ENCODE results near the gene CLN6.
"Not testable (repeated sequence)": the region's sequence is repeated elsewhere in the genome, so short reads cannot be mapped to it uniquely, and the experiment has no call there.

CLN6 gene

DNA sequence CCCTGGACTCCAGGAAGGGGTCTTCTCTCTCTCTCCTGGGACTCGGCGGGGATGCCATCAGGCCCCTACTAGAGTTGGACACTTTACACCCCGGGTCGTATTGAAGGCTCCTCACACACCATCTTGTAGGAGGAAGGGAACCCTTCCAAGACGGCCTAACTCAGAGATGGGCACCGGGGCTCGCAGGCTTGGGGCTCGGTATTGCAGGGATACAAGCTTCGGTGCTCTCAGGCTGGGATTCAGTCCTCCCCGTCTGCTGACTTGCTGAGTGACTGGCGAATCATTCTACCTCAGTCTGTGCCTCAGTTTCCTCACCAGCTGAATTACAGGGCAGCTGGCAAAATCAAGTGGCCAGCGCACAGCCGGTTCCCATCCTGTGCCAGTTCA lies 24.0 kb downstream of the CLN6 start:
- no peak for DNase-seq

DNA sequence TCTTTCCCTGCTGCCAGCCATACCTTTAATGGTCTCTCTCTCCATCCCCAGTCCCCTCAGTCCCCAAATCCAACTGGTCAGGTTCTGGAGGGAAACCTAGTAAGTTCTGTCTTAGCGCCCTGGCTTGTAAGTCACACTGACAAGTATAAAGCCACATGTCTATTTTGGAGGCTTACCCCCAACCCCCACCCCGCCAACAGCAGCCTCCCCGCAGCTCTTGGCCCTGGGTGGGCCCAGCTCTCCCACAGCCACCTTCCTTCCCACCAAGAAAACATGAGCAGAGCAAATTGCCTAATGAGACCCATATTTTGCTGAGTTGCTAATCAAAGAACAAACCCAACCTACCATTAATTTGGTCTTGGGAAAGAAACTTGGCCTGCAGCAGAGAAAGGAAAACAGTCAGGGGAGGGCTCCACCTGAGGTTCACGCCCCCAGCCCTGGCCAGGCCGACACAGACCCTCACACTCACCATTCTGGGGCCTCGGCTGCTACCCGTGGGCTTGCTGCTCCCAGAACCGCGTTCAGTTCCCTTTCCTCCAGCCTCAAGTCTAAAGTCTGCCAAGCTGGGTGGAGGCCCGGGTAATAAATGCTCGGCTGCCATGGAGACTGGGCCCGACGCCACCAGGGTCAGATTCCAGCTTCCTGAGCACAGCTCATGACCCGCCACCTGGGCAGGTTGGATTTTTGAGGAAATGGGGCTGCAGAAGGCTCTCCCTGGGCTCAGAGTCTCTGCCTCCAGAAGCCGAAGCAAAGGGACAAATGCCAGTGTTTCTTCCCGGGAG lies 24.6 kb downstream of the CLN6 start, which contains the start of gene CALML4:
Gene CALML4 (minus strand): TSS at position 557 of the 782 bp plus-strand sequence. CDS start 85 bp downstream, at position 472.
- DNase-seq = no peak

DNA sequence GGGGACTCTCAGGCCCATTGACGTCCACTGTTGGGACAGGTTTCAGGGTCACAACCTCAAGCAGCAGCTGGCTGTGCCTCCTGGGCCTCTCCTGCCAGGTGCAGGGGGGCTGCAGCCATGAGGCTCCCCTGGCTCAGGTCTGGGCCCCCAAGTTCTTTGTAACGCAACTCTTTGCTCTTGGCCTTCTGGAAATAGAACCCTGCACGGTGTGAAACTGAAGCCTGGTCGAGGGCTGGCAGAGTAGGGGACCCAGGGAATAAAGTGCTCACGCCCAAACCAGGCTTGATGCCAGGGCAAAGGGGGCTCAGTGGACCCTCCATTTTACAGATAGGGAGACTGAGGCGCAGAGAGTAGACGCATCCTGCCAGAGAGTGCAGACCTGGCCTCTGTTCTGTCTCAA lies 25.2 kb downstream of the CLN6 start:
- no peak for DNase-seq

DNA sequence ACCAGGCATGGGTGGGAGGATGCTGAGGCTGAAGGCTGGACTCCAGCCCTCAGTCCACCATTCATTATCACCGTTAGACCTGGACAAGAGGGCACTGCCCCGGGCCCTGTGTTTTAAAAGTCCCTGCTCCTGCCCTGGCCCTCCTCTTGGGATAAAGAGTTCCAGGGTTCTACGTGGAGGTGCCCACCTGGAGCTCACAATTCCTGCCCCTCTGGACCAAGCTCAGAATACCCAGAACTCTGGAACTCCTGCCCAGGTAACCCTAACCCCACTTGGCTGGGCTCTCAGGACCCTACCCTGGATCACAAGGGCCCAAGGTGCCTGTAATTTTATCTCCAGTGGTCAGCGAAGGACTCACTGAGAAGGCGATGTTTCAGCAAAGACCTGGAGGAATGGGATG lies 25.6 kb downstream of the CLN6 start:
- DNase-seq = no peak

DNA sequence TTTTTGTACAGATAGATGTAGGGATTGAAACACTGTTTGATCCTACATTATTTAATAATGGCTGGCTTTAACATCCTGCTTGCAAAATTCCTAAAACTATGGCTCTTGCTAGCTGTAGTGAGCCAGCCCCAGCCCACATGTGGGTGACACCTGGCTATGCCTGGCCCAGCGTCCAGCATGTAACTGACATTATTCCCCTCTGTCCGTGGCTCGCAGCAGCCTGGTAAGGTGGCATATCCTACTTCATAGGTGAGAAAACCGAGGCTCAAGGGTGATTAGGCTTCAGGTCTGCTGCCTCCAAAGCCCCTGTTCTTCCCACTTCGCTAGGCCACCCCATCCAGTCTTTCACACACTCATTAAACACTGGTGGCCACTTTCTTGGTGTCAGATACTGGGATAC lies 26.0 kb downstream of the CLN6 start:
- no peak for DNase-seq

GRCh38 chr15:68202994-68203393 lies 26.5 kb downstream of the CLN6 start:
- not testable (repeated sequence) for DNase-seq

DNA sequence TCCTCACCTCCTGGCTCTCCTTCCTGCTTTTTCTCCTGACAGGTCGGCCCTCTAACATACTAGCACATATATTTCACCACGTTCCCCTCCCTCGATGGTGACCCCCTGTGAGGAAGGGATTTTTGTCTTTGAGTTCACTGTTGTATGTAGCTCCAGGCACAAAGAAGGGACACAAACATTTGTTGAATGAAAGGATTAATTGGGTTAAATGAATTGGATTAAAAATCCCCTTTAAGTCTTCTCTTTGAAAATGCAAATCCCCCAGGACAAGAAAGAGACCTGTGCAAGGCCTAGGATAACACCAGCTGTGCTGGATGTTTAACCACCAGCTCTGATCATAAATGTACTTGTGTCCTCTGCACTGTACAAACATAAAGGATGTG lies 27.7 kb downstream of the CLN6 start:
- no peak for DNase-seq

GRCh38 chr15:68201153-68201878 lies 28.2 kb downstream of the CLN6 start:
- no peak for DNase-seq

DNA sequence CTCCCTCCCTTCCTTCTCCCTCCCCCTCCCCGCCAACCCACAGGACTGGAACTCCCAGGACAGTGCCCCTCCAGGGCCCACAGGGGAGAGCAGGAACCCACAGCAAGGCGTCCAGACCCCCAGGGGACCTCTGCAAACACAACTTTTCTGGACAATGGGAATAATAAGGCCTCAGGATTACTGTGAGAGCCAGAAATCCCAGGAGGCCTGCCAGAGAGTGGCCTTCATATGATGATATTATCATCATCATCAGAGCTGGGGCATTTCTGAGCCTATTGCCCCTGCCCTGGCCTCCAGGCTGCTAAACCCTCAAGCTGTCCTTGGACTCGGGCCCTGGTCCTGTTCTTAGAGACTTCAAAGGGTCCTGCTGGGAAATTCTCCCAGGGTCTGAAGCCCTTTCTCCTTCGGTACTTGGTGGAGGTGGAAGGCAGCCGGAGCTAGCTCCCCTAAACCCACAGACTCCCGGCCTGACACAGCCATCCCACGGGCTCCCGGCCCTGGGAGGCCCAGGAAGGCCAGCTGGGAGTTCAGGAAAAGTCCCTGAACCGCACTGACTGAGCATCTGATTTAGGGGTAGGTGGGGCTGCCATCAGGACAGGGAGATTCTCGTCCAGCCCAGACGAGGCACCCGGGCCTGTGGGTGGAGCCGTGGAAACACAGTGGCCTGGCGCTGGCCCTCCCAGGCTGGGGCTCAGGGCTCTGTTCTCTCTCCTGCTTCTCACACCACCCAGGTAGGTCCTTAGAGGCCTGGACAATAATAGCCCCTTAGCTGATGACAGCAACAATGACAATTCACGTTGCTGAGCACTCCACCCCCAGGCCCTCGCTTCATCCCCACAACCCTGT lies 29.3 kb downstream of the CLN6 start:
- DNase-seq = no peak

DNA sequence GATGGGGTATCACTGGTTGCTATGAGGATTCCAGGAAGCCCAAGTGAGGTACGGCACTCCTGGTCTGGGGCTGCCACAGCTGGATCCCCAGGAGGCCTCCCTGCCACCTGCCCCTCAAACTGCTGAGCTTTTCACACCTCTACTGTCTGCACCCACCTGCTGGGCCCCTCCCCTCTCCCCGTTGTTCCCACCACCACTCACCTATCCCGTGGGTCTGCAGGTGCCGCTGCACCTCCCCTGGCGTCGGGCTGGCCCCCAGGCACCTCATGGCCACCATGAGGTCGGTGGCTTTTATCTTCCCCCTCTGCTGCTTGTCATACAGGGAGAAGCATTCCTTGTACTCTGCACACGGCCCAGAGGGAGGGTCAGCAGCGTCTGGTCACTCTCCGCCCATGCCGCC lies 30.2 kb downstream of the CLN6 start:
- DNase-seq = no peak

- DNase-seq = no peak
Observed at GRCh38 chr15:68197661-68198437, 31.7 kb downstream of the CLN6 start.

- DNase-seq = no peak
Observed at GRCh38 chr15:68197170-68197492, 32.4 kb downstream of the CLN6 start.

DNA sequence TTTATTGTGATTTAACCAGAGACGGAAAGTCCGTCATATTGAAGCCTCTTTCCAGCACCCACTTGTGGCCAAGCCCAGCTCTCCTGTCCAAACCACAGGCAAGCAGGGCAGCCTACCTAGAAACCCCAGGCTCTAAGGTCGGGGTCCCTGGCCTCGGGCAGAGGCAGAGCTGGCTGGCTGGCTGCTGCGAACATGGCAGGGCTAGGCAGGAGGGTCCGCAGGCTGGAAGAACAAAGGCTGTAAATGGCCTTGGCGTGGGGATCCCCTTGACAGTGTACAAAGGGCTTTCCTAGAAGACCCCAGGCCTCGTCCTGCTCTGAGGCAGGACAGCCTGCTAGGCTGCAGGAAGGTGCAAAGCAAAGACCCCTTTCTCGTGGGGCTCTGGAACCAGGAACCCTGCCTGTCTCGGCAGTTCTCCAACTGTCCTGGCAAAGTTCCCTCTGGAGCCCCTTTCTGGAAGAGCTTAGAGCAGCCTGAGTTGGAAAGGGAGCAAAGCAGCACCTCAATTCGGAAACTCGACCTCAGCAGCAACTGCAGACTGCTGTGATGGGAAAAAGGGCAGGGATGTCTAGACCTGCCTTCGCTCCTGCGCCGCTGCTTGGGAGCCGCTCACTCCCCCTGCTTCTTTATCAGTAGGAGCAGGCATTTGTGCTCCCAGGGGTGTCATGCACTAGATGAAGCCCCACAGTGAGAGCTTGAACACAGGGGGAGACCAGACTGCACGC lies 32.9 kb downstream of the CLN6 start:
- no peak for DNase-seq

- no peak for DNase-seq
Observed at GRCh38 chr15:68195336-68196112, 34.0 kb downstream of the CLN6 start.

GRCh38 chr15:68192804-68193486 lies 36.6 kb downstream of the CLN6 start:
- no peak for DNase-seq

DNA sequence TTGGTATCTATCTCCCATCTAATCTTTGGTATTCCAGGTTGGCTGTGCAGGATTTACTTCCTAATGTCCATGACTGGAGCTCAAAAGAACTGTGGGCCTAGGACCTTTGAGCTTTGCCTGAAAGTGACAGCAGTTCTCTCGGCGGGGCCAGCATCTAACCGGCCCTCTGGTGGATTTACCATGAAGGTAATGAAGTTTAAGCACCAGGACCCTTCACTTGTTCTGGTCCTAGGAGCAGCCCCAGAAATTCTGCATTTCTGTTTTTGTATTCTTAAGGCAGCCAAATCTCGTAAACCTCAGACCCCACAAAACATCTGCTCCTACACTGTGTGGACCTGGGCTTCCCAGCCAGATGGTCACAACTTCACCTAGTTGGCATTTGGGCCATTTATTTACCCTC lies 37.4 kb downstream of the CLN6 start:
- no peak for DNase-seq

- DNase-seq = no peak
Observed at GRCh38 chr15:68191555-68191954, 38.0 kb downstream of the CLN6 start.

DNA sequence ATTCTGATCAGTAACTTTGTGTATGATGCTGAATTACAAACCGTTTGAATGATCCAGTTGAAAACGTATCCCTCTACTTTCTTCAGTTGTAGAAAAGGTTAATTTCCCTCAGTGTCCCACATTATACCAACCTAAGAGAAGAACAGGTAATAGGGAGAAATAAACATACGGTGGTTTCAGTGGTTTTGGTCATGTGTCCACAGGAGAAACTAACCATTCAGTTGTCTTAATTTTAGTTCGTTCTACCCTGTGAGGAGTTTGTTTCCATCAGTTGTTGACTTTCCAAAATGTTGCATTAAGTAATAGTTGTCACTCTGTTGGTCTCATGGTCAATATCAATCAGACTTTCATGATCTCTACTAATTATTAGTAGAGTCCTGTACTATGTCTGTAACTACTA lies 39.5 kb downstream of the CLN6 start:
- no peak for DNase-seq

DNA sequence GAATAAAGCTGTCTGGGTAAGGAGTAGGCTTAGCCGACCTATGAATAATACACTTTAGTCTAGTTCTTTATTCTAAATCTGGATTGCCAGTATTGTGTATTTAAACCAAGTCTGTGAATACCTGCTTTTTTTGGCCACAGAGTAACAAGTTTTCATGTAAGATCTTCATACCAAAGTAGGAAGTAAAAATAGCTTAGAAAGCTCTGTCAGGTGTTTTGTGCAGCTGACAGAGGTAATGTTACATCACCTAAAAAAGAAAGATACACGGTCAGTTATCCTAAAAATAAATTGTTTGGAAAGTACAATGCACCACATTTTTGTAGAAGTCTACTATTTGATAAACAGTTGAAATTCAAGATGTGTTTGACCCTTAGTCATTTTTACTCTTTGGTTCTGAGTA lies 40.9 kb downstream of the CLN6 start:
- no peak for DNase-seq

DNA sequence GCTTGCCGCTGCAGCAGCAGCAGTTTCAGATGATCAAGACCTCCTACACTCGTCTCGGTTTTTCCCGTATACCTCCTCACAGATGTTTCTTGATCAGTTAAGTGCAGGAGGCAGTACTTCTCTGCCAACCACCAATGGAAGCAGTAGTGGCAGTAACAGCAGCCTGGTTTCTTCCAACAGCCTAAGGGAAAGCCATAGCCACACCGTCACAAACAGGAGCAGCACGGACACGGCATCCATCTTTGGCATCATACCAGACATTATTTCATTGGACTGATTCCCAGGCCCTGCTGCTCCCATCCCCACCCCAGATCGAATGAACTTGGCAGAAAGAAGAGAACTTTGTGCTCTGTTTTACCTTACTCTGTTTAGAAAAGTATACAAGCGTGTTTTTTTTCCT lies 42.0 kb downstream of the CLN6 start:
- no peak for DNase-seq
